ENCODE measurements around the gene KCNJ15. TPM values are rescaled to one million over a fixed set of nuclear protein-coding genes. Genes with fewer than 3 reads are reported as not detected.

Gene KCNJ15
- total and polyA plus RNA-seq, 2 donors (not counting 1 experiment from before 2014, with no cell fraction given): not detected

DNA sequence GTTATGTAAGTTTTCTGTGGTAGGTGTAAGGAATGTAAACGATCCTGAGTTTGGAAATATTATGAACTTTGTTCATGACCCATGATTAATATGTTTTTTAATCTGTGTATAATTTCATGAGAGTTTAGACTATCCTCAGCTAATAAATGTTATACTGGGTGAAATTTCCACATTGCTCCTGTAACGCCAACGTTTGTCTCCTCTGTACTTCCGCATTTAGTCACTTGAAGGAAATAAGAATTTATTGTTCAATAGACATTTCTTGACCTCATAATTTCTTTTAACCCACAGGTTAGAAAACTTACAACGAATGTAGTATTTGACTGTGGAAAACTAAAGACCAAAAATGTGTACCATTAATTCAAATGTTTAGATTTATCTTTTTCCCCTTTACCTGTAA lies 876 bp downstream of the KCNJ15 start:
- Histone ChIP-seq H3K4me3 (ENCODE audit: control extremely low read depth in 1 of 5, extremely low read depth in 1 of 5, insufficient read depth in 1 of 5, low read depth in 2 of 5, low read length in 4 of 5) (no peak overlapping the region), H3K36me3 (replicated peaks in 1 of 2; ENCODE audit: control extremely low read depth in 1 of 2, control insufficient read depth in 1 of 2, extremely low read depth in 1 of 2, insufficient read depth in 2 of 2, low read length in 1 of 2) (no peaks in the 10 kb centered on the region), H3K9ac (ENCODE audit: low read length) (no peak overlapping the region), H3K27me3 (replicated peaks in 1 of 4; ENCODE audit: control extremely low read depth in 1 of 4, control insufficient read depth in 3 of 4, insufficient read depth in 4 of 4, low read length in 3 of 4) (no peaks in the 10 kb centered on the region), H2AFZ (ENCODE audit: insufficient read depth, low read depth, low read length, poor library complexity, severe bottlenecking) (no peak overlapping the region), H3K27ac (ENCODE audit: low read length in 2 of 2) (no peak overlapping the region), H4K20me1 (ENCODE audit: control insufficient read depth, insufficient read depth, low read length, poor library complexity, severe bottlenecking) (no peaks in the 10 kb centered on the region), H3K4me2 (replicated peaks; ENCODE audit: low read depth, low read length, poor library complexity, severe bottlenecking) (no peak overlapping the region), H3K9me3 (ENCODE audit: control extremely low read depth in 1 of 3, control insufficient read depth in 2 of 3, insufficient read depth in 1 of 3, low read length in 2 of 3) (no peaks in the 10 kb centered on the region), H3K79me2 (ENCODE audit: control insufficient read depth, insufficient read depth, low read length) (no peaks in the 10 kb centered on the region), H3K4me1 (ENCODE audit: control insufficient read depth in 2 of 2, insufficient read depth in 2 of 2, low read length in 2 of 2) (no peaks in the 10 kb centered on the region)
- H3K27me3 Mint-ChIP-seq: no peaks in the 10 kb centered on the region
- no CpG with 5 or more reads among the region's 5 CpGs for WGBS (ENCODE audit: insufficient coverage)
- ATAC-seq (ENCODE audit: low read depth) (no peak), DNase-seq (no peak)
- no peaks in the 10 kb centered on the region for H3K4me1 Mint-ChIP-seq
- CTCF ChIA-PET: no interaction called here
- no peak overlapping the region for H3K27ac Mint-ChIP-seq
- H3K4me3 Mint-ChIP-seq: no peak overlapping the region
- intact Hi-C loops (cut with micrococcal nuclease): no loop called here
- TF ChIP-seq EZH2 (IDR thresholded peaks at IDR 0.05; ENCODE audit: borderline replicate concordance, insufficient read depth, low read depth, low read length, poor library complexity, severe bottlenecking): no peak
- TF ChIP-seq, protein P1, sequence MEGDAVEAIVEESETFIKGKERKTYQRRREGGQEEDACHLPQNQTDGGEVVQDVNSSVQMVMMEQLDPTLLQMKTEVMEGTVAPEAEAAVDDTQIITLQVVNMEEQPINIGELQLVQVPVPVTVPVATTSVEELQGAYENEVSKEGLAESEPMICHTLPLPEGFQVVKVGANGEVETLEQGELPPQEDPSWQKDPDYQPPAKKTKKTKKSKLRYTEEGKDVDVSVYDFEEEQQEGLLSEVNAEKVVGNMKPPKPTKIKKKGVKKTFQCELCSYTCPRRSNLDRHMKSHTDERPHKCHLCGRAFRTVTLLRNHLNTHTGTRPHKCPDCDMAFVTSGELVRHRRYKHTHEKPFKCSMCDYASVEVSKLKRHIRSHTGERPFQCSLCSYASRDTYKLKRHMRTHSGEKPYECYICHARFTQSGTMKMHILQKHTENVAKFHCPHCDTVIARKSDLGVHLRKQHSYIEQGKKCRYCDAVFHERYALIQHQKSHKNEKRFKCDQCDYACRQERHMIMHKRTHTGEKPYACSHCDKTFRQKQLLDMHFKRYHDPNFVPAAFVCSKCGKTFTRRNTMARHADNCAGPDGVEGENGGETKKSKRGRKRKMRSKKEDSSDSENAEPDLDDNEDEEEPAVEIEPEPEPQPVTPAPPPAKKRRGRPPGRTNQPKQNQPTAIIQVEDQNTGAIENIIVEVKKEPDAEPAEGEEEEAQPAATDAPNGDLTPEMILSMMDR (IDR thresholded peaks at IDR 0.05): no peak
- no peaks in the 10 kb centered on the region for H3K9me3 Mint-ChIP-seq (ENCODE audit: insufficient read depth)
- POLR2A ChIA-PET: no interaction called here

DNA sequence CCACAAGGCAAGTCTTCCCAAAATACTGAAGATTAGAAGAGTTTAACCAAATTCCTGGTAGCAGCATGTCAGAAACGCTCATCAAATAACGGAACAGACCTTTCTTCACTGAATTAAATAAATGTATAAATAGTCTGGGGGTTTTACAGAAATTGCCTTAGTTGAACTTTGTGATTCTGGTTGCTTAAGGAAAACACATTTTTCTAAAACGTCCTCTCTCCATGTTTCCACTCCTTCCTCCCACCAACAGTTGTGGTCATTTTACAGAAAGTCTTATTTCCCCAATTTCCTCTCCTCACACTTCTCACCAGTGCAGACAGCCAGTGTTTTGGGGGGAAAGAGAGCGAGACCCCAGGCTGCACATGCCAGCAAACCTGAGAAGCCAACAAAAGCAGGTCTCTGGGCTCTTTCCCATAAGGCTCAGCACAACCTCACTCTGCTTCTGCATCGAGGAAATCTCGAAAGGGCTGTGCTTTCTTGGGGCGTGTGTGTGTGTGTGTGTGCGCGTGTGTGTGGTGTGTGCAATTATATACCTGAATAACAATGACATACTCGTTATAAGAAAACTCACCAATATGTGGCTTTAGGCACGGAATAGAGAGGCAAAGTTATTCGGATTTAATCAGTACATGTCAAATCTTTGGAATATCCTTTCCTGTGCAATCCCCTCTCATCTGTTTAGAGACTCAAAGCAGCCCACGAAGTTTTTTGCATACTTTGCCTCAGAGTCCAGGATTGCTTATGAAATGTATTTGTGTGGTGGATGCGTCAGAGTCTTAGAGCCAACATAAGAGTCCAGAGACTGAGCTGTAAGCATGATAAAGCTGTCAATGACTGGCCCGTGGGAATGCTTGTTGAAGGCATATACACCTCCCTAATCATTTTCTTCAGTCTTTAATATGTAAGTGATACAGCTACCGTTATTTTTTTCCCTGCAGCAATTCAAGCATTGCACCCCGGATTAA lies 2.0 kb downstream of the KCNJ15 start:
- Histone ChIP-seq H4K20me1 (ENCODE audit: control insufficient read depth, insufficient read depth, low read length, poor library complexity, severe bottlenecking) (no peaks in the 10 kb centered on the region), H3K4me2 (replicated peaks; ENCODE audit: low read depth, low read length, poor library complexity, severe bottlenecking) (no peak overlapping the region), H3K4me1 (ENCODE audit: control insufficient read depth in 2 of 2, insufficient read depth in 2 of 2, low read length in 2 of 2) (no peaks in the 10 kb centered on the region), H3K27me3 (replicated peaks in 1 of 4; ENCODE audit: control extremely low read depth in 1 of 4, control insufficient read depth in 3 of 4, insufficient read depth in 4 of 4, low read length in 3 of 4) (no peaks in the 10 kb centered on the region), H2AFZ (ENCODE audit: insufficient read depth, low read depth, low read length, poor library complexity, severe bottlenecking) (no peak overlapping the region), H3K36me3 (replicated peaks in 1 of 2; ENCODE audit: control extremely low read depth in 1 of 2, control insufficient read depth in 1 of 2, extremely low read depth in 1 of 2, insufficient read depth in 2 of 2, low read length in 1 of 2) (no peaks in the 10 kb centered on the region), H3K9ac (ENCODE audit: low read length) (no peak overlapping the region), H3K79me2 (ENCODE audit: control insufficient read depth, insufficient read depth, low read length) (no peaks in the 10 kb centered on the region), H3K9me3 (ENCODE audit: control extremely low read depth in 1 of 3, control insufficient read depth in 2 of 3, insufficient read depth in 1 of 3, low read length in 2 of 3) (no peaks in the 10 kb centered on the region), H3K4me3 (ENCODE audit: control extremely low read depth in 1 of 5, extremely low read depth in 1 of 5, insufficient read depth in 1 of 5, low read depth in 2 of 5, low read length in 4 of 5) (no peak overlapping the region), H3K27ac (ENCODE audit: low read length in 2 of 2) (no peak overlapping the region)
- H3K27ac Mint-ChIP-seq: no peak overlapping the region
- ChIA-PET CTCF (no interaction called here), POLR2A (no interaction called here)
- 0% methylated on average over 2 of the region's 17 CpGs for WGBS (ENCODE audit: insufficient coverage)
- H3K4me3 Mint-ChIP-seq: no peak overlapping the region
- intact Hi-C loops (cut with micrococcal nuclease): no loop called here
- ATAC-seq (ENCODE audit: low read depth): no peak
- TF ChIP-seq EZH2 (IDR thresholded peaks at IDR 0.05; ENCODE audit: borderline replicate concordance, insufficient read depth, low read depth, low read length, poor library complexity, severe bottlenecking): no peak
- TF ChIP-seq, protein P1 (IDR thresholded peaks at IDR 0.05): no peak
- DNase-seq: no peak
- no peaks in the 10 kb centered on the region for H3K27me3 Mint-ChIP-seq
- H3K9me3 Mint-ChIP-seq (ENCODE audit: insufficient read depth): no peaks in the 10 kb centered on the region
- H3K4me1 Mint-ChIP-seq: no peaks in the 10 kb centered on the region

Measured in B cell (primary cell).